GM21367 (cell line): ENCODE results near the gene ACVR2B.

Experiments used
- ATAC-seq: cut with Tn5 transposase; IDR thresholded peaks from one replicate; pipeline ENCODE4 v1.9.1; 2021; ENCODE audit not compliant: unreplicated experiment

ACVR2B gene

GRCh38 chr3:38524141-38524739 is 70.5 kb downstream of the ACVR2B start:
- no peak for ATAC-seq

GRCh38 chr3:38526792-38527191 is 73.1 kb downstream of the ACVR2B start:
- ATAC-seq, result no peak

GRCh38 chr3:38528457-38528856 is 74.8 kb downstream of the ACVR2B start:
- ATAC-seq, result no peak

- no peak for ATAC-seq
Measured at GRCh38 chr3:38532529-38532928, 78.8 kb downstream of the ACVR2B start.

- ATAC-seq, result no peak
Measured at GRCh38 chr3:38533285-38533976, 79.7 kb downstream of the ACVR2B start.

GRCh38 chr3:38534180-38534579 is 80.5 kb downstream of the ACVR2B start:
- ATAC-seq, result no peak

- ATAC-seq, result no peak
Measured at GRCh38 chr3:38534604-38535003, 80.9 kb downstream of the ACVR2B start.

GRCh38 chr3:38536671-38537070 is 83.0 kb downstream of the ACVR2B start:
- no peak for ATAC-seq

GRCh38 chr3:38538773-38539353 is 85.2 kb downstream of the ACVR2B start:
- ATAC-seq, result no peak

- no peak for ATAC-seq
Measured at GRCh38 chr3:38541806-38542205, 88.1 kb downstream of the ACVR2B start.
